HG02943 (cell line): ENCODE results near the gene KLC1.
A peak's percentile ranks its signal among the peaks of the same experiment; 100 is the strongest.
"Not testable (repeated sequence)": the region's sequence is repeated elsewhere in the genome, so short reads cannot be mapped to it uniquely, and the experiment has no call there.

ENCODE experiments used
- ATAC-seq: cut with Tn5 transposase; IDR thresholded peaks from one replicate; pipeline ENCODE4 v1.9.1; 2021; ENCODE audit warnings: mild to moderate bottlenecking, low read depth, moderate library complexity; ENCODE audit not compliant: unreplicated experiment

KLC1 gene

GRCh38 chr14:103628684-103629502, at the start of gene KLC1:
Gene KLC1 (plus strand): TSS chr14:103629211. CDS start chr14:103654565, 25,354 bp downstream.
- ATAC-seq: peak; percentile 59

DNA sequence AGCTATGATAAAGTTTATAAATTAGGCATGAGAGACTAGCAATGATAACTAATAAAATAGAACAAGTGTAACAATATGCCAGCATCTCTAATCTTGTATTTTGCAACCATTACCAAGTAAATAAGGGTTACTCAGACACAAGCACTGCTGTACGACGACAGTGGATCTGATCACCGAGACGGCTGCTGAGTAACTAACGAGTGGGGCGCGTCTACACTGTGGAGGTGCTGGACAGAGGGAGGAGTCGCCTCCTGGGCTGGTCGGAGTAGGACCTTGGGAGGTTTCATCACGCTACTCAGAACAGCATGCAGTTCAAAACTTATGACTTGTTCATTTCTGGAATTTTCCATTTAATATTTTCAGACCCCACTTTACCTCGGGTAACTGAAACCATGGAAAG, 47.8 kb upstream of the KLC1 start:
- no peak for ATAC-seq

GRCh38 chr14:103581954-103582703, 46.9 kb upstream of the KLC1 start:
- no peak for ATAC-seq

DNA sequence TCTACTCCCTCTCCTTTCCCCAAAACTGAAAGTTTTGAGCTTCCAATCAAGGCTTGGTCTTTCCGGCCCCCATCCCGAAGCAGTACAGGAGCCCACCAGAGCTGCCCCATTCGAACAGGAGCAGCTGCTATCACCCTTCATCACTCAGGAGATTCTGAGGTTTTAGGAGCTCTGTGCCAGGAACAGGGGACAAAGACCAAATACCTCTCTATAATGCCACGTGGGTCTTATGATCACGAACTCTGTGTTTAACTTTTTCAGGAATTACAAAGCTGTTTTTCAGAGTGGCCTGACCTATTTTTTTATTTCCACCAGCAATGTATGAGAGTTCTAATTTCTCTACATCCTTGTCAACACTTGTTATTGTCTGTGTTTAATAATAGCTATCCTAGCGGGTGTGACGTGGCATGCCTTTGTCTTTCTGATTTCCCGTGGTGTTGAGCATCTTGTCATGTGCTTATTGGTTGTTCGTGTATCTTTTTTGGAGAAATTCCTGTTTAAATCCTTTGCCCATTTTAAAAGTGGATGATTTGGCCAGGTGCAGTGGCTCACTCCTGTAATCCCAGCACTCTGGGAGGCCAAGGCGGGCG, 44.6 kb upstream of the KLC1 start:
- no peak for ATAC-seq

DNA sequence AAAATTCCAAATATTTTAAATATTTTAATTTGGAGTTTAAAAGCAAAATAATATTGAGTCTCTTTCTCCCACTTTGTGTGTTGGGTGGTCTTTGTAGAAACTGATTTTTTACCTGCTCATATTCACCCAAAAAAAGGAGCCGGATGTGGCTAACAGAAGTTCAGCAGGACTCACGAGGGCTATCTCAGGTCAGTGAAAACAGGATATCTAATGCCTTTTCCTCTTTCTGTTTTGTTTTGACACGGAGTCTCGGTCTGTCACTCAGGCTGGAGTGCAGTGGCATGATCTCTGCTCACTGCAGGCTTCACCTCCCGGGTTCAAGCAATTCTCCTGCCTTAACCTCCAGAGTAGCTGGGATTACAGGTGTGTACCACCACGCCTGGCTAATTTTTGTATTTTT, 35.4 kb upstream of the KLC1 start:
- peak; percentile 82 for ATAC-seq

DNA sequence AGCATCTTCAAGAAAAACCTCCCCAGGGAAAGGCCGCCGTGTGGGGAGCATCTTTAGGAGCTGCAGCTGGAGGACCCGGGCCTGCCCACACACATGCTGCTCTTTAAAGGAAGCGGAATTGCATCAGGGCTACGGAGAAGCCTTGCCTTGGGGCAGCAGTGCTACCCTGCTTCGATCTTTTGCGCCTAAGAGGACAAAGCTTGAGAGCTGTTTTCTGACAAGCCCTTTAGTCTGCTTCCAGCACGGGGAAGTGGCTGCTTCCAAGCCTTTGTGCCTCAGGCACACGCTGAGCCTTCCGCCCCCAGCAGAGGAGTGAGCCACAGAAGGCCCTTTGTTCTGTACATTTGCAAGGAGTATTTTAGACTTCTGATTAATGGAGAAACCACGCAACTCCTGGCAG, 34.7 kb upstream of the KLC1 start:
- ATAC-seq: no peak

DNA sequence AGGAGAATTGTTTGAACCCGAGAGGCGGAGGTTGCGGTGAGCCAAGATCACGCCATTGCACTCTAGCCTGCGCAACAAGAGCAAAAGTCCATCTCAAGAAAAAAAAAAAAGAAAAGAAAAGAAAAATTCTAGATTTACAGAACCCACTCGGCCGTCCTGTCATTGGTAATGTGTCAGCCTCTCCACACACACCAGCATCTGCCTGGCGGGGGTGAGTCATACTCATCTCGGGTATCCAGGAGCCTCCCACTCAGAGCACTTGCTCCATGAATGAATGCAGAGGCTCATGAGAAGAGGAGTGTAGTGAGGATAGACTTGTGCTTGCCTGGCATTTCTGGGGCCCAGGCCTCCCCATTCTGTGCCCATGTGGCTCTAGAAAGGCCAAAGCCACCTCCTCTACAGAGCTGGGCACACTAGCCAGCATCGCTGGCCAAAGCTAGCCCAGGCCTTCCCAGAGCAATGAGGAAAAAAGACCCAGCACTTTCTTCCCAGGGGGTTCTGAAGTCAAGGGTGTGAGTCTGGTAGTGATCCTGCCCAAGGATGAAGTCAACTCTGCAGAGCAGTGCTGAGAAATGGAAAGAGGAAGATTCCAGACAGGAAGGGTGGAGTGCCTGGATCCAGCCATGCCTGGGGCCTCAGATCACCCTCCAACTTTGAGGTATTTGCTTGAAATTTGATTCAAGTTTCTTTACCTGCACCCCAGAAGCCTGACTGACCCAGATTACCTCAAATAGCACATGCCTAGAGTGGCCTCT, 31.2 kb upstream of the KLC1 start:
- ATAC-seq: no peak

DNA sequence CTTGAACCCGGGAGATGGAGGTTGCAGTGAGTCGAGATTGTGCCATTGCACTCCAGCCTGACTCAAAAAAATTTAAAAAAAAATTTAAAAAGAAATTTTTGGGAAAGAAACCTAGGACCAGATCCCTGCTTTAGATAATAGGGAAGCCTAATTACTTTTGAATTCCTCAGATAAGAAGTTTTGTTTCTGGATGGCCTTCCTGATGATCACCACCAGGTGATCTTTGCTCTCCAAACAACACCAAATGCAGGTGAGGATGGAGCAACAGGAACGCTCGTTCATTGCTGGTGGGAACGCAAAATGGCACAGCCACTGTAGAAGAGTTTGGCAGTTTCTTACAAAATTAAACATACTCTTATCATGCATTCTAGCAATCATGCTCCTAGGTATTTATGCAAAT, 28.5 kb upstream of the KLC1 start:
- no peak for ATAC-seq

GRCh38 chr14:103604620-103605019, 24.4 kb upstream of the KLC1 start:
- ATAC-seq: no peak

DNA sequence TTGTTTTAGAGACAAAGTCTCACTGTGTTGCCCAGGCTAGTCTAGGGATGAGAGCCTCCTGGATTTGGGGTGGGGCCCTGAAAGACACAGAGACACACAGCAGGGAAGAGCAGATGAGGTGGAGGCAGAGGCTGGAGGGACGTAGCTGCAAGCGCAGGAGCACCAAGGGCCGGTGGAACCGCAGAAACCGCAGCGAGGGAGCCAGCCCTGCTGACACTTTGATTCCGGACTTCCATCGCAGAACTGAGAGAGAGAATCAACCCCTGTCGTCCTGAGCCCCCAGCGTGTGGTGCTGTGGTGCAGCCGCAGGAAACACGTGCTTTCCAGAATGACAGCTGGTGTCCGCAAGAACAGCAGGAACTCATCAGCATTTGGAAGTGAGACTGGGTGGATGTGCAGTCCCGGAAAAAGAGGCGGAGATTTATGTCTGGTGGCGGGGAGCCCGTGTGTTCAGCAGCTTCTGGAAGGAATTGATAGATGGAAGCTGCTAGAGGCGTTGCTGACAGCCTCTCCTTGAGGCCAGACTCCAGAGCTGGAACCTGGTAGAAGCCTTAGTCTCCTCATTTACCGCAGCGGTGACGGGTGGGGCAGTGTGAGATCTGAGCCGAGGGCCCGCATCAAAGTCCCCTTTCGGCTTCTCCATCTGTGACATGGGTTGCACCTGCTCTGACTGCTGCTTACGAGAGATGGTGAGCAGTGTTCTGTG, 21.9 kb upstream of the KLC1 start:
- ATAC-seq: no peak

DNA sequence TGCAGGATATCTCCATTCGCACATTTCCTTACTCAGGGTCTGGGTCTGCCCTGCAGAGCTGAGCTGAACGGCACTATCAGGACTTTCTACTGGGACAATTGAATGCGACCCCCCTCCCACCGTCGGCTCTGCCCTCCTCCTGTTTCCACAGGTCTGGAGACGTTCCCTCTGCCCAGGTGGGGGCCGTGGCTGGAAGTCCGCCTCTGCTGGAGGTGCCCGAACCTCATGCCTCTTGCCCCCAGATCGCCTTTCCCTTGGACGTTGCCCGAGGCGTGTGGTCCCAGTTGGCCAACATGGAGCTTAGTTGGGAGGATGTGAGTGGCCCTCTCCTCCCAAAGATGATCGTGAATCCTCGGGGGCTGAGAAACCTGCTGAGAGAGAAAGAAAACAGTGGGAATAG, 21.2 kb upstream of the KLC1 start:
- ATAC-seq: no peak

DNA sequence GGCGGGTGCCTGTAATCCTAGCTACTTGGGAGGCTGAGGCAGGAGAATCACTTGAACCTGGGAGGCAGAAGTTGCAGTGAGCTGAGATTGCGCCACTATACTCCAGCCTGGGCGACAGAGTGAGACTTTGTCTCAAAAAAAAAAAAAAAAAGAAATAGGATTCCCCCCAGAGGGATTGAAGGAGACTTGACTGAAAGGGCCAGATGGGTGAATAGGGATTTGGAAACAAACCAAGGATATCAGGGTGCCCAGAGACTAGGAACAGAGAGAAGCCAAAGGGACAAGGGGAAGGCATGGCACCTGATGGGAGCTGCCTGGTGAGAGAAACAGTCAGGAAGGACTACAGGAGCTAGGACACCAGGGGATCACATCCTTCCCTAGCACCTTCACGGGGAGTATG, 19.9 kb upstream of the KLC1 start:
- not testable (repeated sequence) for ATAC-seq

- ATAC-seq: no peak
These were observed 17.8 kb upstream of the KLC1 start for GRCh38 chr14:103611215-103611614.

GRCh38 chr14:103613517-103613916, 15.5 kb upstream of the KLC1 start:
- no peak for ATAC-seq

DNA sequence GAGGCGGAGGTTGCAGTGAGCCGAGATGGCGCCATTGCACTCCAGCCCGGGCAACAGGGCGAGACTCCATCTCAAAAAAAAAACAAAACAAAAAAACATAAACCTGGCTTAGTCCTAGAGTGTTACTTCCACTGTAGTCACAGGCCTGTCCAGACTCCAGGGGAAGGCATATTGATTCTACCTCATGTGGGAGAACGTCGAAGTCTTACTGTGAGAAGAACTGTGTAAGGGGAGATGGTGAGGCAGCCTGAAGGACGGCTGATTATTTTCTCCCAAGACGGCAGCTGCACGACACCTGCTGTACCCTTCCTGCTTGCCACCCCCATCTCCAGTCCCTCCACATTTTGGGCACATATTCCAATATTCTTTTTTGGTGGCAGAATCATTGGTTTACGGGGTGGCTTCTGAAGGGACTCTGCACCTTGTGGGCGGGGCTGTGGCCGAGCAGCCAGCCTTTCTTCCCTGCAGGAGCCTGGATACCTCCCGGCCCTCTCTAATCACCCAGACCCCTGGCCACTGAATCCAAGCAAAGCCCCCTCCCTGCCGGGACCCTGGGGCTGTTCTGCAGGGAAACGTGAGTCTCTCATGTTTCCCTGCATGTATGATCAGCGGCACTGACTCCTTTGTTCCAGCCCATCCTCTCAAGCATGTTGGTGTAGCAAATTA, 12.2 kb upstream of the KLC1 start:
- ATAC-seq: no peak

DNA sequence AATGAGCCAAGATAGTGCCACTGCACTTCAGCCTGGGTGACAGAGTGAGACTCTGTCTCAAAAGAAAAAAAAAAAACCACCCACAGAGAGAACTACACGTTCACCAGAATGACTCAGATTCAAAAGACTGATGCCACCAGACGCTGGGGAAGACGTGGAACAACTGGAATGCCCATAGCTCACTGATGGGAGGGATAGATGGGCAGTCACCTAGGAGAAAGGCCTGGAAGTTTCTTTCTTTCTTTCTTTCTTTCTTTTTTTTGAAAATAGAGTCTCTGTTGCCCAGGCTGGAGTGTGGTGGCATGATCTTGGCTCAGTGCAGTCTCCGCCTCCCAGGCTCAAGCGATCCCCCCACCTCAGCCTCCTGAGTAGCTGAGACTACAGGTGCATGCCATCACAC, 10.0 kb upstream of the KLC1 start:
- ATAC-seq: no peak

DNA sequence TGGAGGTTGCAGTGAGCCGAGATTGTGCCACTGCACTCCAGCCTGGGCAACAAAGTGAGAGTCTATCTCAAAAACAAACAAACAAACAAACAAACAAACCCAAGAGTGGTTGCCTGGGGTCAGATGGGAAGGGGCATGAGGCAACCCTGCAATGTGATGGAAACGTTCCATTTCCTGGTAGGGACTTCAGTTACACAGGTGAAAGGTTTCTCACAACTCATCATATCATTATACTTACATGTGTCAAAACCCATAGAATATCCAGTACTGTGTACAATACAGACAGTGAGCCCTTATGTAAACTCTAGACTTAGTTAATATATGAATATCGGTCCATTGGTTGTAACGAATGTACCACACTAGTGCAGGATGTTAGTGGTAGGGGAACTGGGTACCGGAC, 7.2 kb upstream of the KLC1 start:
- no peak for ATAC-seq

DNA sequence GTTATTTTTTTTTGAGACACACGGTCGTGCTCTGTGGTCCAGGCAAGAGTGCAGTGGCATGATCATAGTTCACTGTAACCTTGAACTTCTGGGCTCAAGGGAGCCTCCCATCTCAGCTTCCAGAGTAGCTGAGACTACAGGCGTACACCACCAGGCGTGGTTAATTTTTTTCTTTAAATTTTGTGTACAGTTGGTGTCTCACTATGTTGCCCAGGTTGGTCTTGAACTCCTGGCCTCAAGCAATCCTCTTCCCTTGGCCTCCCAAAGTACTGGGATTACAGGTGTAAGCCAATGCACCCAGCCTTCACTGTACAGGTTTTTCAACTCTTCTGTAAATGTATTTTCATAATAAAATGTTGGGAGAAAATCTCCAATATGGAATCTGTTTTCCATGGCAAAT, 5.7 kb upstream of the KLC1 start:
- ATAC-seq: no peak

DNA sequence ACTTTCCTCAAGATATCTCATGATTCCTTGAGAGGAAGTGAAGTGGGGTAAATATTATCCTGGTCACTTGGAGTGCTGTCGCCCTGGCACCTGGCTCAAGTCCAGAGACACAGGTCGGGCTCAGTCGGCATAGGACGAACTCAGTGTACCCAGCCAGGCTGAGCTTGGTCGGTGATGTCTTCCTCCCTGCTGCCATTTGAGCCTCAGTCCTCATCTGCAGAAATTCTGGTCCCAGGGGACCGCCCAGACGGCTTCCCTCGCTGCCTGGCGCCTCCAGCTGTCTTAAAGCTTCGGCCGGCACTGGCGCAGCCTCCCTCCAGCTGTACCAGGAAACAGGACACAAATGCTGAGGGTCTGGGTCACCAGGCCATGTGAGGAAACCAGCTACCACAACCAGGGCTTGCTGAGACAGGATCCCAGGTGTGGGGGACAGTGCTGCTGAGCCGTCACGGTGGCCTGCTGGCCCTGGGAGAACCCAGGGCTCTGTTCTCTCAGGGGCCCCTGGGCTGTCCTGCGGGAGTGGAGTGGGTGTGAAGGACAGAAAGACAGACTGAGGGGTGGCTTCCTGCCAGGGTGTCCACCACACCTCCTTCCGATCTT, 5.0 kb upstream of the KLC1 start:
- ATAC-seq: no peak
